HEK293 (cell line): Measurements from ENCODE around the gene NEIL1.

Experiments used
- INSM2 ChIP-seq: fragments of 450-650 bp; formaldehyde crosslinking; IDR thresholded peaks from 2 replicates; pipeline ENCODE4 v1.5.1; 2016; ENCODE audit warnings: missing biosample characterization, missing genetic modification characterization
- KLF1 ChIP-seq: fragments of 450-650 bp; formaldehyde crosslinking; IDR thresholded peaks from 2 replicates; pipeline ENCODE4 v1.5.1; 2016; ENCODE audit warnings: missing biosample characterization, missing genetic modification characterization
- KLF7 ChIP-seq: fragments of 450-650 bp; formaldehyde crosslinking; IDR thresholded peaks from 2 replicates; pipeline ENCODE4 v1.5.1; 2016; ENCODE audit warnings: missing biosample characterization, missing genetic modification characterization, borderline replicate concordance
- PRDM1 ChIP-seq: fragments of 450-650 bp; formaldehyde crosslinking; IDR thresholded peaks from 2 replicates; pipeline ENCODE4; 2016; ENCODE audit warnings: missing biosample characterization, missing genetic modification characterization
- PRDM4 ChIP-seq: fragments of 450-650 bp; formaldehyde crosslinking; IDR thresholded peaks from 2 replicates; pipeline ENCODE4 v1.5.1; 2017; ENCODE audit warnings: missing biosample characterization, missing genetic modification characterization
- REST ChIP-seq: fragments of 450-650 bp; formaldehyde crosslinking; IDR thresholded peaks from 2 replicates; pipeline ENCODE4 v1.5.1; 2016; ENCODE audit warnings: missing biosample characterization, missing genetic modification characterization
- SCRT1 ChIP-seq: fragments of 450-650 bp; formaldehyde crosslinking; IDR thresholded peaks from 2 replicates; pipeline ENCODE4 v1.5.1; 2016; ENCODE audit warnings: missing biosample characterization, missing genetic modification characterization, borderline replicate concordance
- SETDB1 ChIP-seq: IDR thresholded peaks from one replicate; pipeline ENCODE4 v1.6.1; 2017; ENCODE audit warnings: mild to moderate bottlenecking, low read length, moderate library complexity, mixed read lengths; ENCODE audit not compliant: insufficient read length
- ZBTB7A ChIP-seq: fragments of 450-650 bp; formaldehyde crosslinking; IDR thresholded peaks from 2 replicates; pipeline ENCODE4 v1.5.1; 2016; ENCODE audit warnings: low read depth, missing biosample characterization, missing genetic modification characterization
- ZNF140 ChIP-seq: fragments of 450-650 bp; formaldehyde crosslinking; IDR thresholded peaks from 2 replicates; pipeline ENCODE4 v1.5.1; 2016; ENCODE audit warnings: missing biosample characterization, missing genetic modification characterization
- ZNF16 ChIP-seq: fragments of 450-650 bp; formaldehyde crosslinking; IDR thresholded peaks from 2 replicates; pipeline ENCODE4 v1.5.1; 2016; ENCODE audit warnings: low read depth, missing biosample characterization, missing genetic modification characterization
- ZNF175 ChIP-seq: fragments of 450-650 bp; formaldehyde crosslinking; IDR thresholded peaks from 2 replicates; pipeline ENCODE4 v1.5.1; 2016; ENCODE audit warnings: missing biosample characterization, missing genetic modification characterization
- ZNF280D ChIP-seq: fragments of 450-650 bp; formaldehyde crosslinking; IDR thresholded peaks from 2 replicates; pipeline ENCODE4 v1.5.1; 2016; ENCODE audit warnings: missing biosample characterization, missing genetic modification characterization
- ZNF335 ChIP-seq: fragments of 450-650 bp; formaldehyde crosslinking; conservative IDR thresholded peaks from 2 replicates; pipeline ENCODE4 v1.5.1; 2016; ENCODE audit warnings: missing biosample characterization, missing genetic modification characterization
- ZNF423 ChIP-seq: fragments of 450-650 bp; formaldehyde crosslinking; IDR thresholded peaks from 2 replicates; pipeline ENCODE4 v1.5.1; 2016; ENCODE audit warnings: missing biosample characterization, missing genetic modification characterization
- ZNF426 ChIP-seq: fragments of 450-650 bp; formaldehyde crosslinking; IDR thresholded peaks from 2 replicates; pipeline ENCODE4 v1.5.1; 2017; ENCODE audit warnings: missing biosample characterization, missing genetic modification characterization, mild to moderate bottlenecking, inconsistent platforms, moderate library complexity
- ZNF48 ChIP-seq: fragments of 450-650 bp; formaldehyde crosslinking; IDR thresholded peaks from 2 replicates; pipeline ENCODE4 v1.5.1; 2016; ENCODE audit warnings: missing biosample characterization, missing genetic modification characterization
- ZNF580 ChIP-seq: fragments of 450-650 bp; formaldehyde crosslinking; IDR thresholded peaks from 2 replicates; pipeline ENCODE4 v1.5.1; 2016; ENCODE audit warnings: missing biosample characterization, missing genetic modification characterization
- ZNF639 ChIP-seq: fragments of 450-650 bp; formaldehyde crosslinking; IDR thresholded peaks from 2 replicates; pipeline ENCODE4 v1.5.1; 2016; ENCODE audit warnings: missing biosample characterization, missing genetic modification characterization
- ZNF645 ChIP-seq: fragments of 450-650 bp; formaldehyde crosslinking; IDR thresholded peaks from 2 replicates; pipeline ENCODE4; 2016; ENCODE audit warnings: missing biosample characterization, missing genetic modification characterization
- ZNF747 ChIP-seq: fragments of 450-650 bp; formaldehyde crosslinking; IDR thresholded peaks from 2 replicates; pipeline ENCODE4 v1.5.1; 2016; ENCODE audit warnings: missing biosample characterization, missing genetic modification characterization
- ZNF837 ChIP-seq: fragments of 450-650 bp; formaldehyde crosslinking; IDR thresholded peaks from 2 replicates; pipeline ENCODE4 v1.5.1; 2016; ENCODE audit warnings: missing biosample characterization, missing genetic modification characterization
- ZSCAN23 ChIP-seq: fragments of 450-650 bp; formaldehyde crosslinking; IDR thresholded peaks from 2 replicates; pipeline ENCODE4 v1.5.1; 2016; ENCODE audit warnings: missing biosample characterization, missing genetic modification characterization
- ZSCAN5A ChIP-seq: fragments of 450-650 bp; formaldehyde crosslinking; IDR thresholded peaks from 2 replicates; pipeline ENCODE4 v1.5.1; 2016; ENCODE audit warnings: missing biosample characterization, missing genetic modification characterization

NEIL1 gene

GRCh38 chr15:75335705-75336355 lies 11.0 kb upstream of the NEIL1 start, which contains the start of gene COMMD4 (continued):
- TF ChIP-seq ZNF426 (tag by site-specific recombination) (no peak), ZNF140 (tag by site-specific recombination) (no peak), ZSCAN5A (0 out of 2 replicates have a peak, but pooled peaks have one; percentile 81), ZNF639 (tag by site-specific recombination) (peak; percentile 91), ZNF423 (tag by site-specific recombination) (no peak), ZNF48 (tag by site-specific recombination) (no peak), ZNF16 (tag by site-specific recombination) (no peak), ZNF580 (tag by site-specific recombination) (peak; percentile 94), ZNF747 (tag by site-specific recombination) (no peak), SETDB1 (no peak), ZBTB7A (tag by site-specific recombination) (no peak), ZNF645 (tag by site-specific recombination) (0 out of 2 replicates have a peak, but pooled peaks have one; percentile 26), ZSCAN23 (tag by site-specific recombination) (peak; percentile 90), ZNF280D (no peak), PRDM1 (tag by site-specific recombination) (no peak), INSM2 (peak; percentile 90), SCRT1 (0 out of 2 replicates have a peak, but pooled peaks have one; percentile 23), ZNF335 (peak; percentile 84), KLF7 (tag by site-specific recombination) (peak; percentile 58; the same call in 1 of the 2 replicates), ZNF175 (no peak), KLF1 (peak; percentile 80), PRDM4 (tag by site-specific recombination) (0 out of 2 replicates have a peak, but pooled peaks have one; percentile 37), ZNF837 (no peak), REST (0 out of 2 replicates have a peak, but pooled peaks have one; percentile 14)
